Endothelial cell of umbilical vein (primary cell): ENCODE results near the gene CHST11. TPM values are rescaled to one million over a fixed set of nuclear protein-coding genes. Genes with fewer than 3 reads are reported as not detected.

Experiments
- BruUV-seq: library from RNA; stranded (reverse); fragments of 400-500 nt; replicated peaks from 2 replicates; lab custom pipeline; 2021; lab: Mats Ljungman, UMichigan
- CTCF ChIA-PET: fragments of 300-600, 350-600 bp; sonication (Branson Sonifier 250); formaldehyde crosslinking; loops from one replicate; lab custom pipeline; 2021; ENCODE audit warnings: antibody characterized with exemption, inconsistent platforms; lab: Charles Lee
- POLR2A ChIA-PET: fragments of 300-600, 350-600 bp; sonication (Branson Sonifier 250); formaldehyde crosslinking; loops from one replicate; lab custom pipeline; 2021; ENCODE audit warnings: antibody characterized with exemption, inconsistent platforms; lab: Charles Lee
- DNase-seq: peaks from one replicate; pipeline ENCODE4 v3.0.0-alpha.2; 2011; ENCODE audit warnings: low read depth, low spot score
- FAIRE-seq: peaks from 2 replicates; lab custom pipeline; 2011; peaks lifted over from hg19 to GRCh38; lab: Jason Lieb, UNC
- H2AFZ ChIP-seq: 2 replicates; pipeline ENCODE4 v1.6.0; 2012; ENCODE audit warnings: low read depth, low read length, control low read depth, inconsistent platforms
- H3K27ac ChIP-seq: 2 replicates; pipeline ENCODE4 v1.5.1; 2011; ENCODE audit warnings: low read depth, mild to moderate bottlenecking, control low read depth, low read length, moderate library complexity; ENCODE audit not compliant: insufficient read depth
- H3K27me3 ChIP-seq, 2 experiments: 2 replicates each; pipeline versions ENCODE4 v1.6.0 to v1.6.1; 2011; ENCODE audit warnings: low read length in 2 of 2, mixed read lengths in 1 of 2; ENCODE audit not compliant: control insufficient read depth in 2 of 2, insufficient read depth in 2 of 2
- H3K36me3 ChIP-seq, 2 experiments: 2 replicates in 1 of 2; 3 replicates in 1 of 2; pipeline ENCODE4 v1.5.1; 2011; ENCODE audit warnings: low read length in 2 of 2, mild to moderate bottlenecking in 1 of 2, moderate library complexity in 1 of 2; ENCODE audit not compliant: control insufficient read depth in 2 of 2, insufficient read depth in 2 of 2; ENCODE audit errors: extremely low read depth in 1 of 2
- H3K4me1 ChIP-seq: 3 replicates; pipeline ENCODE4 v1.5.1; 2011; ENCODE audit warnings: mild to moderate bottlenecking, low read length; ENCODE audit not compliant: control insufficient read depth, insufficient read depth; ENCODE audit errors: extremely low read depth
- H3K4me2 ChIP-seq: 2 replicates; pipeline ENCODE4 v1.6.1; 2011; ENCODE audit warnings: low read length, control low read depth, mixed read lengths; ENCODE audit not compliant: insufficient read depth
- H3K4me3 ChIP-seq, 3 experiments: fragments of 200-600 bp in 1 of 3; sonication (generic), shearing (Covaris generic) in 1 of 3; replicated peaks in 1 of 3; 2 replicates each; pipeline ENCODE4 v1.5.1; 2011 to 2016; ENCODE audit warnings: control low read depth in 3 of 3, low read length in 3 of 3, mild to moderate bottlenecking in 2 of 3, inconsistent platforms in 1 of 3, low read depth in 1 of 3, moderate library complexity in 1 of 3; ENCODE audit not compliant: insufficient read depth in 1 of 3
- H3K79me2 ChIP-seq: 2 replicates; pipeline ENCODE4 v1.6.0; 2012; ENCODE audit warnings: low read length, inconsistent platforms; ENCODE audit not compliant: control insufficient read depth, insufficient read depth
- H3K9ac ChIP-seq: replicated peaks from 2 replicates; pipeline ENCODE3; 2011; ENCODE audit warnings: low read length, control low read depth; ENCODE audit not compliant: insufficient read depth; ENCODE audit errors: extremely low read depth
- H3K9me1 ChIP-seq: replicated peaks from 3 replicates; pipeline ENCODE4 v1.6.0; 2011; ENCODE audit warnings: mild to moderate bottlenecking, low read length; ENCODE audit not compliant: control insufficient read depth, insufficient read depth; ENCODE audit errors: extremely low read depth
- H3K9me3 ChIP-seq: replicated peaks from 2 replicates; pipeline ENCODE4 v1.5.1; 2012; ENCODE audit warnings: low read length, inconsistent platforms; ENCODE audit not compliant: control insufficient read depth, insufficient read depth
- H4K20me1 ChIP-seq: replicated peaks from 2 replicates; pipeline ENCODE3; 2011; ENCODE audit warnings: mild to moderate bottlenecking, low read length; ENCODE audit not compliant: control insufficient read depth, insufficient read depth; ENCODE audit errors: extremely low read depth
- CTCF ChIP-seq, 2 donors: IDR thresholded peaks; 1 replicate in 1 of 2; 2 replicates in 1 of 2; pipeline ENCODE4 v1.5.1; 2011; ENCODE audit warnings: low read length in 2 of 2, mild to moderate bottlenecking in 2 of 2, moderate library complexity in 2 of 2, control low read depth in 1 of 2, inconsistent platforms in 1 of 2, low read depth in 1 of 2; ENCODE audit not compliant: insufficient read depth in 1 of 2; ENCODE audit errors: extremely low read depth in 1 of 2
- EZH2 ChIP-seq: IDR thresholded peaks from 2 replicates; pipeline ENCODE4 v1.6.1; 2012; ENCODE audit warnings: borderline replicate concordance, low read depth, mild to moderate bottlenecking, moderate library complexity, low read length, inconsistent platforms; ENCODE audit not compliant: severe bottlenecking
- FOS ChIP-seq: IDR thresholded peaks from 2 replicates; pipeline ENCODE4 v1.6.1; 2011; ENCODE audit warnings: mild to moderate bottlenecking, low read length, moderate library complexity, borderline replicate concordance; ENCODE audit not compliant: insufficient read depth
- GATA2 ChIP-seq: IDR thresholded peaks from 2 replicates; pipeline ENCODE4 v1.7.0; 2011; ENCODE audit warnings: low read depth, mild to moderate bottlenecking, moderate library complexity, mixed read lengths, low read length; ENCODE audit not compliant: insufficient read length, insufficient read depth
- JUN ChIP-seq: IDR thresholded peaks from 2 replicates; pipeline ENCODE4 v1.6.1; 2011; ENCODE audit warnings: borderline replicate concordance, low read depth; ENCODE audit not compliant: insufficient read length, insufficient read depth
- MAX ChIP-seq: IDR thresholded peaks from 2 replicates; pipeline ENCODE4 v1.6.1; 2011; ENCODE audit not compliant: insufficient read depth, insufficient read length
- MYC ChIP-seq: IDR thresholded peaks from one replicate; pipeline ENCODE4 v1.6.1; 2011; ENCODE audit warnings: mild to moderate bottlenecking, low read depth, low read length
- POLR2A ChIP-seq: IDR thresholded peaks from 2 replicates; pipeline ENCODE4 v1.6.1; 2012; ENCODE audit warnings: low read depth, mild to moderate bottlenecking, control low read depth, low read length
- POLR2AphosphoS5 ChIP-seq: IDR thresholded peaks from 2 replicates; pipeline ENCODE4 v1.6.1; 2012; ENCODE audit warnings: low read depth, mild to moderate bottlenecking, control low read depth, low read length, moderate library complexity; ENCODE audit not compliant: insufficient read depth
- dilution Hi-C: fragments of 300-500 bp; cut with MboI; formaldehyde crosslinking; loops from one replicate; pipeline ENCODE4 v1.15.0; 2019; ENCODE audit warnings: low sequenced_read_pairs; ENCODE audit not compliant: extremely low pct_ligation_motif_present
- intact Hi-C: fragments of 100-400 bp; cut with micrococcal nuclease; formaldehyde crosslinking; loops from one replicate; pipeline ENCODE4 v1.10.0; 2022
- polyA plus RNA-seq, 4 experiments: library from polyadenylated mRNA; depleted of rRNA in 3 of 4; stranded (reverse) in 3 of 4; unstranded in 1 of 4; fragments of >200 nt; gene quantifications; 2 replicates each; pipeline versions ENCODE4 v1.2.1 to v1.2.3, GENCODE V29; 2011 to 2012; ENCODE audit warnings: missing spikeins in 1 of 4
- total RNA-seq: library from RNA; stranded (reverse); gene quantifications from 2 replicates; pipeline ENCODE4 v1.2.3, GENCODE V29; 2021

Gene CHST11
- total and polyA plus RNA-seq, 2 donors (not counting 3 experiments of a cell fraction or from before 2014, with no cell fraction given): 19.7 to 20.9 TPM

DNA sequence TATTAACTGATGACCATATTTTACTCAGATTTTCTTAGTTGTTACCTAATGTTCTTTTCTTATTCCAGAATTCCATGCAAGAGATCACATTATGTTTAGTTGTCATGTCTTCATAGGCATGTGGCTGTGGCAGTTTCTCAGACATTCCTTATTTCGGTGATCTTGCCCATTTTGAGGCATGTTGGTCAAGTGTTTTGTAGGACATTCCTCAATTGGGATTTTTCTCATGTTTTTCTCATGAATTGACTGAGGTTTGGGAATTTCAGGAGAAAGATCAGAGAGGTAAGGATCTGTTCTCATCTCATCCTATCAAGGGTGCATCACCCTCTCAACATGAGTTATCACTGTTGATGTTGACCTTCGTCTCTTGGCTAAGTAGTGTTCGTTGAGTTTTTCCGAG lies 81.3 kb downstream of the CHST11 start:
- POLR2A ChIA-PET: no interaction called here
- H3K27me3 ChIP-seq: no peaks in the 10 kb centered on the region
- H3K9me1 ChIP-seq: no peaks in the 10 kb centered on the region
- H3K4me2 ChIP-seq: no peak overlapping the region
- peaks cover 2% of the 10 kb centered on the region for H3K79me2 ChIP-seq
- no TSS peak for BruUV-seq
- CTCF ChIA-PET: interaction anchor here (0.6 kb wide), 1 partner anchor 121 kb away, joined by 3 read pairs; no protein-coding TSS in a partner anchor
- H3K4me1 ChIP-seq: no peaks in the 10 kb centered on the region
- H3K4me3 ChIP-seq: no peak overlapping the region
- intact Hi-C loops (no loop called here), dilution Hi-C loops (no loop called here)
- no peak overlapping the region for H3K27ac ChIP-seq
- no peaks in the 10 kb centered on the region for H3K9me3 ChIP-seq
- DNase-seq (no peak), FAIRE-seq (no peak)
- no peak overlapping the region for H2AFZ ChIP-seq
- no peak overlapping the region for H3K9ac ChIP-seq
- H3K36me3 ChIP-seq: no peaks in the 10 kb centered on the region
- TF ChIP-seq FOS: no peak
- no peak for TF ChIP-seq GATA2
- TF ChIP-seq POLR2AphosphoS5: no peak
- no peak for TF ChIP-seq EZH2
- TF ChIP-seq JUN: no peak
- TF ChIP-seq CTCF (IDR thresholded peaks at IDR 0.05; ENCODE audit: extremely low read depth in 1 of 2, insufficient read depth in 1 of 2, low read depth in 1 of 2, low read length in 2 of 2): no peak
- TF ChIP-seq MAX: no peak
- TF ChIP-seq MYC: no peak
- TF ChIP-seq POLR2A: no peak
- no peaks in the 10 kb centered on the region for H4K20me1 ChIP-seq
